HG02970 (cell line): ENCODE results near the gene ABHD6.
A peak's percentile ranks its signal among the peaks of the same experiment; 100 is the strongest.
"Not testable (repeated sequence)": the region's sequence is repeated elsewhere in the genome, so short reads cannot be mapped to it uniquely, and the experiment has no call there.

Experiments
- ATAC-seq: cut with Tn5 transposase; IDR thresholded peaks from one replicate; pipeline ENCODE4 v1.9.1; 2021; ENCODE audit warnings: mild to moderate bottlenecking, moderate library complexity, moderate number of reproducible peaks; ENCODE audit not compliant: unreplicated experiment, low FRiP score

Gene ABHD6

DNA sequence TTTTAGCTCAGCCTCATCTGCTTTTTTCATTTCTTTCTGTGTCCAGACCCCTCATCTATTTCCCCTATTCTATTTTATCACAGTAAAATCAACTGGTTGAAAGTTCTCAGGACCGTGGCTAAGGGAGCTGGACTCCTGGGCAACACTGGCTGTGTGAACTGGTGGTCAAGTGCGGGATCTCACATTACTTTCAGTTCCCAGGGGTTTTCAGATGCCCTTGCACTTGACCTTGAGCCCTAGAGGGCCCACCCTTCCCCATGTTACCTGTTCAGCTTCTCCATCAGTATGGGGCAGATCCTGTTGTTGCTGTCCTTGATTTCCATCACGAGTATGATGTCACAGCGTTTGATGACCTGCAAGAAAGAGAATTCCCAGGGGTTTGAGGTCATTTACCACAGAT, 29.6 kb upstream of the ABHD6 start:
- no peak for ATAC-seq

DNA sequence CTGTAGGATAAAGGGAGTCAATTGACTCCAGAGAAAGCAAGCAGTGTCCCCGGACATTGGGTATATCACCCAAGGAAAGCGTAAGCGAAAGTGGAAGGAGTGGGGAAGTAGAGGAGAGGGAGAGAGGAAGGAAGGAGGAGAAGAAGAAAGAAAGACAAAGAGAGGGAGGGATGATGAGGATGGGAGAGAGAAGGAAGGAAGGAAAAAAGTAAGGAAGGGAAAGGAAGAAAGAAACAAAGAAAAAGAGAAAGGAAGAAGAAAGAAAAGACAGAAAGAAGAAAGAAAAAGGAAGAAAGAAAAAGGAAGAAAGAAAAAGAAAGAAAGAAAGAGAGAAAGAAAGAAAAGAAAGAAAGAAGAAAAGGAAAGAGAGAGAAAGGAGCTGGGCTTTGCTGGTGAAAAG, 27.7 kb upstream of the ABHD6 start:
- no peak for ATAC-seq

DNA sequence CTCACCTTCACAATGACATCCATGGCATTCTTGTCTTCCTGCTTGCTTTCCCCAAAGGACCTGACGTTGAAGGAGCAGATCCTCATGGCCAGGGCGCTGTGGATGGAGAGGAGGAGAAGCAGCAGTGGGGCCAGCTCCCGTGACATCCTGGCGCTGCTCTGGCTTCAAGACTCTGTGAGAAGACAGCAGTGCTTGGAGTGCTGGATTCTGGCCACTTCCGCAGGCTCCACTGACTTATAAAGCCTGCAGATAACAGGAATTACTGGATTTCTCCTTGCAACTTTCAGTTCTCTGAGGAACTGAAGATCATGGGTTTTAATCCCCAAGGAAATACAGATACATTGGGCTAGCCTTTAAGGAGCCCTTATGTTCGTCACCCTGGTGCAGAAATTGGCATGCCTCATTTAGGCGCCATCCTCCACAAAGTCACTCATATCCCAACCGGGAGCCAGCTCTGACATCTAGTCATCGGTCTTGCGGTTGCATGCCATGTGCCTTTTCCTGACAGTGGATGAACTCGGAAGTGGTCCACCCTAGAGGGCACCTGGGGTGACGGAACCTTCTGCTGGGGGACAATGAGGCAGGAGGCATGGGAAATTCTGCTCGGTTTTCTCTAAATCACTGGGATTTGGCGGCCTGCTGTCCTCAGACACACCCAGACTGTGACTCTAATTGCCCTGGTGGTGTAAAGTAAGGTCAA, 26.7 kb upstream of the ABHD6 start, which contains the start of gene DNASE1L3:
Gene DNASE1L3, minus strand, starts transcription at position 212 of the 700 bp plus-strand sequence. Its CDS starts 66 bp downstream, at position 146.
- no peak for ATAC-seq

DNA sequence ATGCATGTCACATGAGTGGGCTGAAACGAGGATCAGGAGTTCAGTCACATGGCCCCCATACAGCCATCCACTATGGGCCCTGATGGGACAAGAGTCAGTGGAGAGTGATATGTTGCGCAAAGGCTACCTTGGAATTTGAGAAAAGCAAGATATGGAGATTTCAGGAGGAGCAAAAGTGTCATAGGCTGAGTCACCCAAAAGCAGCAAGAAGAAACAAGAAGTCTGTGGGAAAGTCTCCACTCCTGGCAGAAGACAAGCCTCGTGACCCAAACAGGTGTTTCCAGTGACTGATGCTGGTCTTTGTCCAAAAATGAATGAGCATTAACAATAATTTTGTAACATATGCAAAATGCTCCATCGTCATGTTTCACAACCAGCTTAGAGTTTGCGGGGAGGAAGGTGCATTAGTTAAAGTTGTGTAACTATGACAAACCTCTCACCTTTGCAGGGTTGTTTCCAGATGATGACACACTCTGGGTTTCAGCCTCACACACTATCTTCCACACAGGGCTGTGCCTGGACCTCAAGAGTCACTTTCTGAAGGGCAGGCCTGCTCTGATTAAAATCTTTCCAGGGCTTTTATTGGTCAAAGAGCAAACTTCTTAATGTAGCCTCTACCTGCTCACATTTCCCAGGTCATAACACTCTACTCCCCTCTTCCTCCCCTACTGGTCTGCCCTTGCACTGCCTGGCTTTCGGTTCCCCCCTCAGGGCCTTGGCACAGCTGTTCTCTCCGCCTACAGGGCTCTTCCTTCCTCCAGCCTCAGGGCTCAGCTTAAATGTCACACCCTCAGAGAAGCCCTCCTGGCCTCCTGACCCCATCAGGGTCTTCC, 22.9 kb upstream of the ABHD6 start:
- ATAC-seq, result peak; percentile 72

DNA sequence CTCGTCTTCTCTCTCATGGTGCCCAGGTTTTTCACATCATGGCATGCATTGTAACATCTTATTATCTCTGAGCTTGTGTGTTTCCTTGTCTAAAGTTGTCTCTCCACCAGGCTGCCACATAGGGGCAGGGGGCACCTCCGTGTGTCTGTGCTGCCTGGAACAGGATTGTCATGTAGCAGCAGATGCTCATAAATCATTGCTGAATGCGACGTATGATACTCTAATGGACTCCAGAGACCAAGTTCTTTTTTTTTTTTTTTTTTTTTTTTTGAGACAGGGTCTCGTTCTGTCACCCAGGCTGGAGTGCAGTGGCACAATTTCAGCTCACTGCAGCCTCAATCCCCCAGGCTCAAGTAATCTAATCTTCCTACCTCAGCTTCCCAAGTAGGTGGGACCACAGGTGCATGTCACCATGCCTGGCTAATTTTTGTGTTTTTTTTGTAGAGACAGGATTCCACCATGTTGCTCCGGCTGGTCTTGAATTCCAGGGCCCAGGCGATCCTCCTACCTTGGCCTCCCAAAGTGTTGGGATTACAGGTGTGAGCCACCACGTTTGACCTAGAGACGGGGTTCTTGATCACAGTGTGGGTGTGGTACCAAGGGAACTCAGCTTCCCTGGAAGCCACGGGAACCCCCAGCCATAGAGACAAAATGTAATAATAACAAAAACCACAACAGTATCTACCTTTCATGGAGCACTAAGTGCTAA, 22.1 kb upstream of the ABHD6 start:
- no peak for ATAC-seq

DNA sequence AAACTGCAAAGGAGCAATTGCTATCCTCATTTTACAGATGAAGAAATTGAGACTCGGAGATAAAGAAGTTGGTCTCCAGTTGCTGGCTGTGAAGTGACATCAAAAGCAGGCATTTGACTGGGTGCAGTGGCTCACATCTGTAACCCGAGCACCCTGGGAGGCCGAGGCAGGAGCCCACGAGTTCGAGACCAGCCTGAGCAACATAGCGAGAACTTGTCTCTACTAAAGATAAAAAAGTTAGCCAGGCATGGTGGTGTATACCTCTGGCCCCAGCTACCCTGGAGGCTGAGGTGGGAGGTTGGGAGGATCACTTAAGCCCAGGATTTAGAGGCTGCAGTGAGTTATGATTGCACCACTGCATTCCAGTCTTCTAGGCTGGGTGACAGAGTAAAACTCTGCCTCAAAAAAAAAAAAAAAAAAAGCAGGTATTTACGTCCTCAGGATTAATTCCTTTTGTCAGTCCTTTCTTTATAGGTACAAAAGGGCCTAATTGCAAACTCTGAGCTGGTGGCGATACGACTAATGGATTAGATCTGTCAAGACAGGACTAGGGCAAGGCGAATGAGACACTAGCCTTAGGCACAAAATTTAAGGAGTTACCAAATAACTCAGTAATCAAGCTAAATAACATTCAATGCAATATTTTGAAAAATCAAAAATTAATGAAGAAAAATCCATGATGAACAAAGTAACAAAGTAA, 20.9 kb upstream of the ABHD6 start:
- ATAC-seq, result no peak

DNA sequence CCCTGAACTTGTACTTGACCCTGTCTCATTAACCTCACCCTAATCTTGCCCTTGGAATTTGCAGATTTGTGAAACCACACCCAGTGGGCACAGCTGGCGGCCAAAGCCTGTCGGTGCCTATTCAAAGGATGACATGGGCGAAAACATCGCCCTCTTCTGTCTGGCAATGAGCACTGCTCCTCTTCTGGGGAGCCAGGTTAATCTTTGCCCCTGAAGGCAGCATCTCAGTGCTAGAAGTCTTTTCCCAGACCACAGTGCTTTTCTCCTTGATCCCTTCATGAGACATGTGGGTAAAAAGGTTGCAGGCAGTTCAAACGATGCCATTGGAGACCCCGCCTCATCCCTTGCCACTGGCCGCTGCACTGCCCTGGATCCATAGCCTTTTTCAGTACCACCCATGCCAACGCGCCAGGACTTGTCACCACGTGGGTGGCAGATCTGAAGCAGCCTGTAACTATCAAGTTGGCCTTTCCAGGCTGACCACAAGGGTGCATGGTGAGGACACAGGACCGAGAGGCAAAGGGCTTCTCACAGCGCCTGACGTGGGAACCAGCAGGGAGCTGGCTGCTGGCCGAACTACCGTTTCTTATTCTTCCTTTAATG, 20.3 kb upstream of the ABHD6 start:
- ATAC-seq, result no peak

DNA sequence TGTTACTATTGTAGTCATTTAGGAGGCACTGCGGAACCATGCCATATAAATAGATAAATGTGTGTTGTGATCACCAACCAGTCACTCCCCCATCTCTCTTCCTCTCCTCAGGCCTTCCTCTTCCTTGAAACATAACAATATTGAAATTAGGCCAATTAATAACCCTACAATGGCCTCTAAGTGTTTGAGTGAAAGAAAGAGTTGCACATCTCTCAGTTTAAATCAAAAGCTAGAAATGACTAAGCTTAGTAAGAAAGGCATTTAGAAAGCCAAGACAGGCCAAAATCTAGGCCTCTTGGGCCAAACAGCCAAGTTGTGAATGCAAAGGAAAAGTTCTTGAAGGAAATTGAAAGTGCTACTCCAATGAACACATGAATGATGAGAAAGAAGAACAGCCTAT, 18.7 kb upstream of the ABHD6 start:
- ATAC-seq, result no peak

DNA sequence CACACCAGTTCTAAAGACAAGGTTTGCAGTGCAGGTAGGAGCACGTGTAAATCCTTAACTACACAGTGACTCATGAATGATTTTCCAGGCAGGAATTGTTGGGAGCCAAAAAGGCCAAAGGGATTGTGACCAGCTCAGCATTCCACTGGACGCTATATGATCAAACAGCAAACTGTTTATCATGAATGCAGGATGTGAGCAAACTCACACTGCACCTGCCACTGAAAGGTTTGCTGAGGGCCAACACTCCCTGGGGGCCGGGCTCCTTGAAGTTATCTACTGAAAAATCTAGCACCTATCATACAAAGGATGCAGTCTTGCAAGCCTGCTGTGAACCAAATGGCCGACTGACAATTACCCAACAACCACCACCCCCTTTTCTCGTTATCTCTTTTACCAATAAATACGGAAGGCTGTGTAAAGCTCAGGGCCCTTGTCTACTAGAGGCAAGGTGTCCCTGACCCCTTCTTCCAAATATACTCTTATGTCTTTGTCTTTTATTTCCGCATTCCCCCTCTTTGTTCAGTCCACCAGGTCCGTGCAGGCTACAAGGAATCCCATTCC, 15.3 kb upstream of the ABHD6 start:
- no peak for ATAC-seq

DNA sequence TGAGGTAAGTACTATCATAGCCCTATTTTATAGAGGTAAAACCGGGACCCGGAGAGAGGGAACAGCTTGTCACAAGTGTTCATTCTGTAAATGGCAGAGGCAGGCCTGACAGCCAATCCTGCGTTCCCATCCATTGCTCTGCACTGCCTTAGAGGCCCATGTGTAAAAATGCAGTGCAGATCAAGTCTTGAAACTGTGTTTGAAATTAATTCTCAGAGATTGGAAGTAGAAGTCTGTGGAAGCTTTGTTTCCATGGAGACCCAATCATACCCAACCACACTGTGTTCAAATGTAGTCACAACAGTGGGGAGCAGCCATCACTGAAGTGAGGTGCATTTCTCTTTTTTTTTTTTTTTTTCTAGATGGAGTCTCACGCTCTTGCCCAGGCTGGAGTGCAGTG, 13.7 kb upstream of the ABHD6 start:
- ATAC-seq, result no peak

DNA sequence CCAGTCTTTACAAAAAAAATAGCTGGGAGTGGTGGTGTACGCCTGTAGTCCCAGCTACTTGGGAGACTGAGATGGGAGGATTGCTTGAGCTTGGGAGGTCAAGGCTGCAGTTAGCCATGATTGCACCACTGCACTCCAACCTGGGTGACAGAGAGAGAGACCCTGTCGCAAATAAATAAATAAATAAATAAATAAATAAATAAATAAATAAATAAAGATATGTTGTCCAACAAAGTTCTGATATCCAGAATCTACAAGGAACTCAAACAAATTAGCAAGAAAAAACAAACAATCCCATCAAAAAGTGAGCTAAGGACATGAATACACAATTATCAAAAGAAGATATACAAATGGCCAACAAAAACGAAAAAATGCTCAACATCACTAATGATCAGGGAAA, 9.7 kb upstream of the ABHD6 start:
- ATAC-seq, result not testable (repeated sequence)

DNA sequence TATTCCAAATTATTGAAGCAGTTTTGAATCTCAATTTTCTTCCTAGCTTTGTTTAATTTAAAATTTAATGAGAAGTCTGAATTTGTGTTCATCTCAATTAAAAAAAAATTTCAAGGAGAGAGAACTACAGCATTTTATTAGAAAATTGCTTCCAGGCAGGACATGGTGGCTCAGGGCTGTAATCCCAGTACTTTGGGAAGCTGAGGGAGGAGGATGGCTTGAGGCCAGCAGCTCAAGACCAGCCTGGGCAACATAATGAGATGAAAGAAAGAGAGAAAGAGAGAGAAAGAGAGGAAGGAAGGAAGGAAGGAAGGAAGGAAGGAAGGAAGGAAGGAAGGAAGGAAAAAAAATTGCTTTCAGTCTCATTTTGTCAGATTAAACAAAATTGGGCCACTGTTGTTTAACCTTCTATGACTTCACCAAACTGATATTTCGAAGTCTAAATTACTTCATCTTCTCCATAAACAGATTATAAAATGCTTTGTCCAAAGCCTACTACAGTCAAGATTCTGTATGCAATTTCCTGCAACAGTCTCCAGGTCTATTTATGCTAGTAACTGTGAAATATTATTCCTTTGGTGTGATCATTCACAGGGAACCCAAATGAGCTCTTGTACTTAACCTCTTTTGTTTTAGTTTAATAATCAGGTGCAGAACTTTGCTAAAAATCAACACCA, 6.6 kb upstream of the ABHD6 start:
- ATAC-seq, result no peak

DNA sequence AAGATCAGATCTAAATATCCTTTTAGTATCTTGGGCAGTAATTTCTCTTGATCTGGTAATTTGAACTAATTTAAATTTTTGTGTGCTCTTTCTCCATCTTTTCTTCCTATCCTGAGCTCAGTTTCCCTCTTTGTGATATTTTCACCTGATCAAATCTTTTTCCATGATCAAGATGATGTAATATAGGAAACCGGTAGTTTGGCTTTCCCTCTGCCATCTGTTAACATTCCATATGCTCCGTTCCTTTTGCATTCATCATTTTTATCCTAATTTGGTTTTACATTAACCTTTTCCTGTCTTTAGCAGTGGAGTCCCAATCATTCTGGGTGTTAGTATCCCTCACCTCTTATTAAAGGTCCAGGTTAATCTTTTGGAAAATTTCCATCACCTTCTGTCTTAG, 5.9 kb upstream of the ABHD6 start:
- ATAC-seq, result no peak

DNA sequence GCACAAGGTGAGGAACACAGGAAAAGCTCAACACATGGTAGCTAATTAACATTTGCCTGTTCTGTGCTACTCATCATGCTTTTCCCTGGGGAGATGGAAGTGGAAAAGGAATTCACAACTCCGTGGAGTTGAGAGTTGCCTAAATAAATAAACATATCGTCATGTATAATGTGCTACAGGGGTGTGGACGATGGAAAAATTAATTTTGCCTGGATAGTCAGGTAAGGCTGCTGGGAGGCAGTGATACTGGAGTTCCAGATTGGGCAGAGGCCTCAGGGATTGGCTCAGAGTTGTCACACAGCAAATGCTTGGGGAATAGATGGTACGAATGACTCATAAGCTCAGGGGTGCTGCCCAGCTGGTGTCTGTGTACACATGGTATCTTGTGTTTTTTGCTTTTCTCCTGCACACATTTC, 3.1 kb upstream of the ABHD6 start:
- no peak for ATAC-seq

DNA sequence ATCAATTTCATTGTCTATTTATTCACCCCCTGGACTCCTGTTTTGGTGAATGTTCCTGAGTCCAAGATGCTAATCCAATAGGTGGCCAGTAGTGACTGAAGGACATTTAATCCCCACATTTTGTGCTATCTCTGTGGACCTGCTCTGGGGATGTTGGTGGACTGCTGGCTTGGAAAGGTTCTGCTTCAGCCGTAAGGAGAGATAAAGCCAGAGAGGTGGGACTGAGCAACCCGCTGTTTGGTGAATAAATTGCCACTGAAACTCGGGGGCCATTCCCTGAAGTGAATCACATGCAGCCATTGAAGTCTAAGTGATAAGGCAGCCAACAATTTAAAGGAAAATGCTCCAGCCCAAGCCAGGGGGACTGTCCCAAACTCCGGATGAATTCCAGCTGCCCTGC, 1.6 kb upstream of the ABHD6 start:
- no peak for ATAC-seq

DNA sequence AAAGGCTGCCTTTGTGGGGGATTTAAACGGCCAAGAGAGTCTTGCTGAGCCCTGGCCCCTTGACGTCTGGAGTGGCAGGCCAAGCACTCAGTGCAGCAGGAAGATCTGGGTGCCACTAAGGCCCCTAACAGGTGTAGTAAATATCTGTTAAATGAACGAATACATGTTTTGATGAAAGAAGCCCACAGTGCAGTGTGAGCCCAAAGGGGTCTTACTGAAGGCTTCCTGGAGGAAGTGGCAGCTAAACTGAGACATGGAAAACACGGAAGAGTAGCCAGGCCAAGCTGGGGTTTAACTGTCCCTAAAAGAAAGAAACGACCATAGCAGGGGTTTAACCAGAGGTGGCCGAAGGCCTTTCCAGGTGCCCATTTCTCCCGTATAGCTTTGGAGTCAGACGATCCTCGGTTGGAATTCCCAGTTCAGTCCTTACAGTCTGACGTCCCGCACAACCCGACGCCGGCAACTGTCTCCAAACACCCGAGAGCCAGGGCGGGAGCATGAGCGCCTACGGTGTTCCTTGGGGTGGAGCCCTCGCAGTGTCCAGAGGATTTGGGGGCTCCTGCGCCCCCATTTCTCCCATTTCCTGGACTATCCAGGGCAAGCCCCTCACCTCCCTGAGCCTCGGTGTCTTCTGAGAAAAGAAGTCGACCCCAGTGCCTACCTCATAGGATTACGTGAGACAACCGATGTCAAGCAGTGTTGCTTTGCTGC, 910 bp upstream of the ABHD6 start:
- no peak for ATAC-seq

DNA sequence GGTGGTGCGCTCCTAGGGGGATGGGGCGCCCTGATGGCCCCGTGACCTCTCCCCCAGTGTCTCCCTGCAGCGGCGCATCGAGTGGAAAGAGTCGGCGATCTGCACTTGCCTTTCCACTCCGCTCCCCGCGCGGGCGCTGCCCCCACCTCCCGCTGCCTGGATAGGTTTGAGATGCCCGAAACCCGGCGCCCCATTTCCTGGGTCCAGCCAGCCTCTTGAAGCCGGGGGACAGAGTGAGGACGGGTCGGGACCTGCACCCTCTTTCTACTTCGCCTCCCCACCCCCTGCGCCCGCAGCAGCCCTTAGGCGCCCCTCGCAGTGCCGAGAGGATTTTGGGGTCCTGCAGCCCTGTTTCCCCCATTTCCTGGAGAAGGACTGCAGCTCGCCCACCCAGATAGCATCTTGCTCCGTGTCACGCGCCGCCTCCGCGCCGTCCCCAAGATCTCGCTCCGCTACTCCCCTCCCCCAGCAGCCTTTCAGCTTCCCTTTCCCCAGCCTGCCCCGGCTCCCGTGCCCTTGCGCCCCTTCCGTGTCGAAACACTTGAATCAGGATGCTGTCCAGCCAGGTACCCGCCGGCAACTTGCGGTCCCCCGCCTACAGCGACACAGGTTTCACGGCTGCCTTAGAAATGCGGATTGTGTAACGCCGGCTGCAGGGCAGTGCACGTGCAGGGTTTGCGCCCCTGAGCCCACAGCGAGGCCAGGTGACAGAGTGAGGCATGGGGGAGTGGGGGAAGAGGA, 519 bp downstream of the ABHD6 start:
- ATAC-seq, result peak; percentile 29

DNA sequence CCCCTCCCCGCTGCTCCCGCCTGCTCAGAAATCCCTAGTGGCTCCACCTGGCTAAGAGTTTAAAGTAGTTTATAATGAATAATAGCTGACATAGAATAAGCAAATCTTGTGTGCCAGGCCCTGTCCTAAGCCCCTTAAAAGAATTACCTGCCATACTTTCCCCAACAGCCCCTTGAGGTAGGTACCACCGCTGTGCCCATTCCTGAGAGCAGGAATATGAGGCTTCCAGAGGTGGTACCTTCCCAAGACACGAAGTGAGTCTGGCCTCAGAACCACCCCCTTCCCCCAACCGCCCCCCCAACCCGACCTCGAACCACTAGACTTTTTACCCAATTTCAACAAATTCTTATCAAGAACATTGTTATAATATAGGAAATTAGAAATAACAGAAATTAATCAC, 1.2 kb downstream of the ABHD6 start:
- no peak for ATAC-seq
